ENCODE results near the gene FBXW8. TPM values are rescaled to one million over a fixed set of nuclear protein-coding genes. Genes with fewer than 3 reads are reported as not detected.

FBXW8 gene
- total and polyA plus RNA-seq, 2 donors (not counting 1 experiment from before 2014, with no cell fraction given), result 12.1 to 23.5 TPM

GRCh38 chr12:117051380-117051779 lies 140.6 kb downstream of the FBXW8 start:
- H3K79me2 ChIP-seq (ENCODE audit: control insufficient read depth, insufficient read depth, low read length), result no peaks in the 10 kb centered on the region
- DNase-seq (no peak), ATAC-seq (ENCODE audit: low read depth) (no peak)
- TF ChIP-seq EZH2 (IDR thresholded peaks at IDR 0.05; ENCODE audit: borderline replicate concordance, insufficient read depth, low read depth, low read length, poor library complexity, severe bottlenecking), result no peak
- TF ChIP-seq CTCF (IDR thresholded peaks at IDR 0.05), result no peak
- H3K4me3 Mint-ChIP-seq, result no peak overlapping the region
- H3K9me3 Mint-ChIP-seq (ENCODE audit: insufficient read depth), result no peaks in the 10 kb centered on the region
- POLR2A ChIA-PET, result no interaction called here
- H2AFZ ChIP-seq (ENCODE audit: insufficient read depth, low read depth, low read length, poor library complexity, severe bottlenecking), result no peak overlapping the region
- H4K20me1 ChIP-seq (ENCODE audit: control insufficient read depth, insufficient read depth, low read length, poor library complexity, severe bottlenecking), result no peaks in the 10 kb centered on the region
- H3K4me1 ChIP-seq (ENCODE audit: control insufficient read depth in 2 of 2, insufficient read depth in 2 of 2, low read length in 2 of 2), result peaks cover 0 to 21% of the 10 kb centered on the region in 2 donors
- H3K27ac Mint-ChIP-seq, result no peak overlapping the region
- H3K4me3 ChIP-seq (ENCODE audit: control extremely low read depth in 1 of 5, extremely low read depth in 1 of 5, insufficient read depth in 1 of 5, low read depth in 2 of 5, low read length in 4 of 5), result no peak overlapping the region
- no peak overlapping the region for H3K27ac ChIP-seq (ENCODE audit: low read length in 2 of 2)
- CTCF ChIA-PET, result no interaction called here
- H3K9ac ChIP-seq (ENCODE audit: low read length), result no peak overlapping the region
- intact Hi-C loops (cut with micrococcal nuclease), result no loop called here
- no peak overlapping the region for H3K4me2 ChIP-seq (replicated peaks; ENCODE audit: low read depth, low read length, poor library complexity, severe bottlenecking)
- peaks cover 0 to 3% of the 10 kb centered on the region in 2 experiments for H3K36me3 ChIP-seq (replicated peaks in 1 of 2; ENCODE audit: control extremely low read depth in 1 of 2, control insufficient read depth in 1 of 2, extremely low read depth in 1 of 2, insufficient read depth in 2 of 2, low read length in 1 of 2)
- no peaks in the 10 kb centered on the region for H3K27me3 ChIP-seq (replicated peaks in 1 of 4; ENCODE audit: control extremely low read depth in 1 of 4, control insufficient read depth in 3 of 4, insufficient read depth in 4 of 4, low read length in 3 of 4)
- H3K4me1 Mint-ChIP-seq, result peaks cover 23% of the 10 kb centered on the region
- peaks cover 0 to 13% (median 0%) of the 10 kb centered on the region in 3 donors for H3K9me3 ChIP-seq (ENCODE audit: control extremely low read depth in 1 of 3, control insufficient read depth in 2 of 3, insufficient read depth in 1 of 3, low read length in 2 of 3)
- H3K27me3 Mint-ChIP-seq, result no peaks in the 10 kb centered on the region
- WGBS (ENCODE audit: insufficient coverage), result 83% methylated on average over 9 of the region's 10 CpGs

- DNase-seq (peak; percentile 22), ATAC-seq (ENCODE audit: low read depth) (no peak)
- 50% methylated on average over 7 of the region's 8 CpGs for WGBS (ENCODE audit: insufficient coverage)
- peaks cover 0 to 8% (median 0%) of the 10 kb centered on the region in 3 donors for H3K9me3 ChIP-seq (ENCODE audit: control extremely low read depth in 1 of 3, control insufficient read depth in 2 of 3, insufficient read depth in 1 of 3, low read length in 2 of 3)
- H3K4me3 ChIP-seq (ENCODE audit: control extremely low read depth in 1 of 5, extremely low read depth in 1 of 5, insufficient read depth in 1 of 5, low read depth in 2 of 5, low read length in 4 of 5), result no peak overlapping the region
- Mint-ChIP-seq H3K27ac (peak overlapping the region; percentile 37), H3K9me3 (ENCODE audit: insufficient read depth) (no peaks in the 10 kb centered on the region), H3K4me1 (peaks cover 25% of the 10 kb centered on the region), H3K4me3 (peak overlapping the region; percentile 57), H3K27me3 (no peaks in the 10 kb centered on the region)
- H3K4me2 ChIP-seq (replicated peaks; ENCODE audit: low read depth, low read length, poor library complexity, severe bottlenecking), result peak overlapping the region; percentile 22
- ChIA-PET POLR2A (interaction anchor here (0.6 kb wide), 2 partner anchors 11 to 13 kb away, joined by 3 to 6 read pairs; no protein-coding TSS in a partner anchor), CTCF (no interaction called here)
- H3K9ac ChIP-seq (ENCODE audit: low read length), result no peak overlapping the region
- H2AFZ ChIP-seq (ENCODE audit: insufficient read depth, low read depth, low read length, poor library complexity, severe bottlenecking), result no peak overlapping the region
- H3K36me3 ChIP-seq (replicated peaks in 1 of 2; ENCODE audit: control extremely low read depth in 1 of 2, control insufficient read depth in 1 of 2, extremely low read depth in 1 of 2, insufficient read depth in 2 of 2, low read length in 1 of 2), result peaks cover 0 to 3% of the 10 kb centered on the region in 2 experiments
- H4K20me1 ChIP-seq (ENCODE audit: control insufficient read depth, insufficient read depth, low read length, poor library complexity, severe bottlenecking), result no peaks in the 10 kb centered on the region
- TF ChIP-seq EZH2 (IDR thresholded peaks at IDR 0.05; ENCODE audit: borderline replicate concordance, insufficient read depth, low read depth, low read length, poor library complexity, severe bottlenecking) (no peak), CTCF (IDR thresholded peaks at IDR 0.05) (no peak)
- H3K79me2 ChIP-seq (ENCODE audit: control insufficient read depth, insufficient read depth, low read length), result no peaks in the 10 kb centered on the region
- peak overlapping the region in 1 of 2 donors; percentile 46 for H3K27ac ChIP-seq (ENCODE audit: low read length in 2 of 2)
- peaks cover 0 to 21% of the 10 kb centered on the region in 2 donors for H3K4me1 ChIP-seq (ENCODE audit: control insufficient read depth in 2 of 2, insufficient read depth in 2 of 2, low read length in 2 of 2)
- H3K27me3 ChIP-seq (replicated peaks in 1 of 4; ENCODE audit: control extremely low read depth in 1 of 4, control insufficient read depth in 3 of 4, insufficient read depth in 4 of 4, low read length in 3 of 4), result no peaks in the 10 kb centered on the region
- intact Hi-C loops (cut with micrococcal nuclease), result no loop called here
Observed at GRCh38 chr12:117052386-117053049, 141.8 kb downstream of the FBXW8 start.
